Activated CD4-positive, alpha-beta T cell treated with anti-CD3 and anti-CD28 coated beads for 4 hours (primary cell): ENCODE results near the gene FYB1.

Experiments
- DNase-seq, 2 donors: peaks; one replicate each; pipeline ENCODE4 v3.0.0-alpha.2; 2020

The FYB1 gene

GRCh38 chr5:39203275-39203922 is 16.0 kb downstream of the FYB1 start:
- no peak for DNase-seq

- no peak for DNase-seq
Measured at GRCh38 chr5:39202597-39203274, 16.6 kb downstream of the FYB1 start.

- no peak for DNase-seq
Measured at GRCh38 chr5:39201781-39202596, 17.4 kb downstream of the FYB1 start.

- DNase-seq: no peak
Measured at GRCh38 chr5:39201160-39201780, 18.1 kb downstream of the FYB1 start.

GRCh38 chr5:39200081-39200480 is 19.3 kb downstream of the FYB1 start:
- no peak for DNase-seq

- DNase-seq: no peak
Measured at GRCh38 chr5:39199335-39199734, 20.0 kb downstream of the FYB1 start.

- no peak for DNase-seq
Measured at GRCh38 chr5:39198127-39198526, 21.2 kb downstream of the FYB1 start.

GRCh38 chr5:39197556-39197955 is 21.8 kb downstream of the FYB1 start:
- peak; percentile 57 to 59 for DNase-seq

GRCh38 chr5:39195198-39195826 is 24.1 kb downstream of the FYB1 start:
- no peak for DNase-seq

- DNase-seq: no peak
Measured at GRCh38 chr5:39194466-39195136, 24.8 kb downstream of the FYB1 start.

GRCh38 chr5:39193553-39194465 is 25.6 kb downstream of the FYB1 start:
- no peak for DNase-seq

GRCh38 chr5:39192450-39193160 is 26.8 kb downstream of the FYB1 start:
- DNase-seq: no peak

- DNase-seq: no peak
Measured at GRCh38 chr5:39191216-39191615, 28.1 kb downstream of the FYB1 start.

- no peak for DNase-seq
Measured at GRCh38 chr5:39190311-39191102, 28.9 kb downstream of the FYB1 start.

GRCh38 chr5:39189292-39189955 is 29.9 kb downstream of the FYB1 start:
- no peak for DNase-seq

- no peak for DNase-seq
Measured at GRCh38 chr5:39187831-39188731, 31.3 kb downstream of the FYB1 start.

GRCh38 chr5:39186722-39187539 is 32.4 kb downstream of the FYB1 start:
- DNase-seq: no peak
